SK-N-MC (cell line): Measurements from ENCODE around the gene TSHB.

Experiments
- DNase-seq: peaks from one replicate; pipeline ENCODE4 v3.0.0-alpha.2; 2011; ENCODE audit warnings: low read depth, low spot score
- H3K27ac ChIP-seq: fragments of 200-600 bp; sonication (generic); 2 replicates; pipeline ENCODE4 v1.5.1; 2016; ENCODE audit warnings: mixed run types
- H3K36me3 ChIP-seq: fragments of 200-600 bp; sonication (generic); 2 replicates; pipeline ENCODE4 v1.6.1; 2017; ENCODE audit warnings: antibody characterized with exemption, low read length, mixed read lengths; ENCODE audit not compliant: insufficient read depth
- H3K4me3 ChIP-seq: fragments of 200-600 bp; sonication (generic); 2 replicates; pipeline ENCODE4 v1.5.1; 2016
- H3K9ac ChIP-seq: fragments of 200-600 bp; sonication (generic); 2 replicates; pipeline ENCODE4 v1.8.0; 2017; ENCODE audit warnings: mixed run types, mixed read lengths; ENCODE audit not compliant: insufficient read length
- H3K9me3 ChIP-seq: fragments of 200-600 bp; sonication (generic); 2 replicates; pipeline ENCODE4 v1.6.1; 2017; ENCODE audit warnings: low read depth, mild to moderate bottlenecking, antibody characterized with exemption, low read length, moderate library complexity, mixed read lengths
- EZH2 ChIP-seq: fragments of 200-600 bp; sonication (generic); IDR thresholded peaks from one replicate; pipeline ENCODE4 v1.6.1; 2017; ENCODE audit warnings: antibody characterized with exemption
- FOXP2 ChIP-seq: optimal IDR thresholded peaks from 2 replicates; pipeline ENCODE3; 2011; ENCODE audit warnings: mild to moderate bottlenecking, moderate library complexity; ENCODE audit not compliant: insufficient read depth; ENCODE audit errors: extremely low read length, control extremely low read depth
- POLR2AphosphoS5 ChIP-seq: IDR thresholded peaks from 2 replicates; pipeline ENCODE4 v1.6.1; 2012; ENCODE audit warnings: mild to moderate bottlenecking, low read depth, low read length, borderline replicate concordance

The TSHB gene

GRCh38 chr1:115077286-115077983 lies 47.8 kb downstream of the TSHB start:
- Histone ChIP-seq H3K36me3 (no peaks in the 10 kb centered on the region), H3K9ac (no peak overlapping the region), H3K4me3 (no peak overlapping the region), H3K9me3 (no peaks in the 10 kb centered on the region), H3K27ac (no peak overlapping the region)
- DNase-seq, result no peak
- TF ChIP-seq FOXP2, result no peak
- no peak for TF ChIP-seq POLR2AphosphoS5

- Histone ChIP-seq H3K4me3 (no peak overlapping the region), H3K9me3 (no peaks in the 10 kb centered on the region), H3K9ac (no peak overlapping the region), H3K36me3 (no peaks in the 10 kb centered on the region), H3K27ac (no peak overlapping the region)
- no peak for TF ChIP-seq FOXP2
- TF ChIP-seq POLR2AphosphoS5, result no peak
- no peak for TF ChIP-seq EZH2
- no peak for DNase-seq
Observed at GRCh38 chr1:115077984-115078330, 48.3 kb downstream of the TSHB start.

GRCh38 chr1:115078708-115079107 lies 49.1 kb downstream of the TSHB start:
- no peak for DNase-seq
- H3K9me3 ChIP-seq, result no peaks in the 10 kb centered on the region
- no peak overlapping the region for H3K4me3 ChIP-seq
- no peaks in the 10 kb centered on the region for H3K36me3 ChIP-seq
- no peak overlapping the region for H3K27ac ChIP-seq
- TF ChIP-seq EZH2 (no peak), FOXP2 (no peak), POLR2AphosphoS5 (no peak)
- H3K9ac ChIP-seq, result no peak overlapping the region

- H3K9ac ChIP-seq, result no peak overlapping the region
- no peaks in the 10 kb centered on the region for H3K36me3 ChIP-seq
- H3K9me3 ChIP-seq, result no peaks in the 10 kb centered on the region
- H3K4me3 ChIP-seq, result no peak overlapping the region
- TF ChIP-seq FOXP2, result no peak
- TF ChIP-seq EZH2, result no peak
- TF ChIP-seq POLR2AphosphoS5, result no peak
- H3K27ac ChIP-seq, result no peak overlapping the region
- DNase-seq, result no peak
Observed at GRCh38 chr1:115082949-115083348, 53.3 kb downstream of the TSHB start.
